Neural cell (in vitro differentiated cells): Measurements from ENCODE around the gene FOXP3.

Experiments
- CTCF ChIP-seq: fragments of 450-650 bp; IDR thresholded peaks from 2 replicates; pipeline ENCODE4 v1.5.1; 2014; ENCODE audit warnings: antibody characterized with exemption, mild to moderate bottlenecking, moderate library complexity; ENCODE audit not compliant: poor library complexity, severe bottlenecking
- EP300 ChIP-seq: fragments of 450-650 bp; conservative IDR thresholded peaks from 2 replicates; pipeline ENCODE4 v1.6.1; 2014; ENCODE audit warnings: antibody characterized with exemption, mild to moderate bottlenecking, moderate library complexity; ENCODE audit not compliant: poor library complexity, severe bottlenecking
- EZH2 ChIP-seq: fragments of 200-600, 300-800 bp; shearing (Covaris generic), sonication (generic); IDR thresholded peaks from 2 replicates; pipeline ENCODE4 v1.6.1; 2014; ENCODE audit warnings: antibody characterized with exemption, low read length, borderline replicate concordance, mild to moderate bottlenecking; ENCODE audit not compliant: insufficient read depth, poor library complexity, severe bottlenecking
- MXI1 ChIP-seq: fragments of 450-650 bp; conservative IDR thresholded peaks from 2 replicates; pipeline ENCODE4 v1.6.1; 2014; ENCODE audit warnings: antibody characterized with exemption, mild to moderate bottlenecking; ENCODE audit not compliant: poor library complexity, severe bottlenecking
- POLR2AphosphoS5 ChIP-seq: IDR thresholded peaks from 2 replicates; pipeline ENCODE4 v1.6.1; 2012
- RAD21 ChIP-seq: fragments of 450-650 bp; conservative IDR thresholded peaks from 2 replicates; pipeline ENCODE4 v1.6.1; 2014; ENCODE audit warnings: antibody characterized with exemption, mild to moderate bottlenecking, moderate library complexity

GRCh38 chrX:49206543-49206942 is 58.0 kb downstream of the FOXP3 start:
- TF ChIP-seq CTCF (no peak), POLR2AphosphoS5 (no peak), MXI1 (no peak), EP300 (no peak), RAD21 (no peak), EZH2 (no peak)
